Measurements from ENCODE around the gene IFNL4.
"Not testable (repeated sequence)": the region's sequence is repeated elsewhere in the genome, so short reads cannot be mapped to it uniquely, and the experiment has no call there.

Gene IFNL4

GRCh38 chr19:39218230-39219007, 30.2 kb downstream of the IFNL4 start:
- no peak for DNase-seq

GRCh38 chr19:39217094-39217493, 31.6 kb downstream of the IFNL4 start:
- no peak for DNase-seq

DNA sequence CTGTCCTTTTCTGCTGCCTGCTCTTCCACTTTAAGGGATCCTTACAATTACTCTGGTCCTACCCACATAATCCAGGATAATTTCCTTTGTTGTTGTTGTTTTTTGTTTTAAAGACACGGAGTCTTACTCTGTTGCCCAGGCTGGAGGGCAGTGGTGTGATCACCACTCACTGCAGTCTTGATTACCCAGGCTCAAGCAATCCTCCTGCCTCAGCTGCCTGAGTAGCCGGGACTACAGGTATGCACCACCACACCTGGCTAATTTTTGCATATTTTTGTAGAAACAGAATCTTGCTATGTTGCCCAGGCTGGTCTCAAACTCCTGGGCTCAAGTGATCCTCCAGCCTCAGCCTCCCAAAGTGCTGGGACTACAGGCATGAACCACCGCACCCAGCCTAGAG, 33.3 kb downstream of the IFNL4 start:
- DNase-seq, result not testable (repeated sequence)

DNA sequence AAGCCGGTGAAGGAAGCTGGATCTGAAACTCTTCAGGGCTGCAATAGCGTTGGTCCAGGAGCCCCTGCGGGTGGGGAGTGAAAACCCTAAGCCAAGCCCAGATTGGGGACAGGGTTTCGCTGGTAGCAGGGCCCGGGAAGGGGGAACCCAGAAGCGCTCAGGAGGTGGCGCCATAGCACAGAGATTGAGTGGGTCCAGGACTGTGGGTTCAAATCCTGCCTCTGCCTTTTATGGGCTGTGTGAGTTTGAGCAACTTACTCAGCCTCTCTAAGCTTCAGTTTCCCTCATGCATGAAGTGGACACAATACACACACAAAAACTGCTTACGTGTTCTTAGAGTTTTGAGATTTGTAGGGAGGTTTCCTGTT, 36.3 kb downstream of the IFNL4 start:
- DNase-seq, result no peak

DNA sequence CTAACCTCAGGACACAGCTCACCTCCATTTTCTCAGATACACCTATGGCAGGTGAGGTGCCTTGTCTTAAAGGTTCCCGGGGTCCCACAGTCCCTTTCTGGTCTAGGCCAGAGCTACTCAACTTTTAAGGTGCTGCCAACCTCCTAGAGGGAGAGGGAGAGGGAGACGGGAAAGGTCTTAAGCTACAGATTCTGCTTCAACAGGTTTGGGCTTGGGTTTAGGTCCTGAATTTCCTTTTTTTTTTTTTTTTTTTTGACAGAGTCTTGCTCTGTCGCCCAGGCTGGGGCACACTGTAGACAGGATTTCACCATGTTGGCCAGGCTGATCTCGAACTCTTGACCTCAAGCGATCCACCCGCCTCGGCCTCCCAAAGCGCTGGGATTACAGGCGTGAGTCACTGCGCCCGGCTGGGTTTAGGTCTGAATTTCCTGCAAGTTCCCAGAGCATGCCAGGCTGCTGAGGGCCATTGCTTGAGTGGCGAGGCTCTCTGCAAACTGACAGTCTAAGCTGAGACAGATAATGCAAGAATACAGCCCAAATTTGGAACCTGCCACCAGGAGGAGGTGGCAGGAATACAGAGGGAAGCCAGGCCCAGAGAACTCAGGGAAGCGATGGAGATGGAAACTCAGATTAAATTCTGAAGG, 36.8 kb downstream of the IFNL4 start:
- no peak for DNase-seq

GRCh38 chr19:39209196-39209595, 39.5 kb downstream of the IFNL4 start:
- no peak for DNase-seq

DNA sequence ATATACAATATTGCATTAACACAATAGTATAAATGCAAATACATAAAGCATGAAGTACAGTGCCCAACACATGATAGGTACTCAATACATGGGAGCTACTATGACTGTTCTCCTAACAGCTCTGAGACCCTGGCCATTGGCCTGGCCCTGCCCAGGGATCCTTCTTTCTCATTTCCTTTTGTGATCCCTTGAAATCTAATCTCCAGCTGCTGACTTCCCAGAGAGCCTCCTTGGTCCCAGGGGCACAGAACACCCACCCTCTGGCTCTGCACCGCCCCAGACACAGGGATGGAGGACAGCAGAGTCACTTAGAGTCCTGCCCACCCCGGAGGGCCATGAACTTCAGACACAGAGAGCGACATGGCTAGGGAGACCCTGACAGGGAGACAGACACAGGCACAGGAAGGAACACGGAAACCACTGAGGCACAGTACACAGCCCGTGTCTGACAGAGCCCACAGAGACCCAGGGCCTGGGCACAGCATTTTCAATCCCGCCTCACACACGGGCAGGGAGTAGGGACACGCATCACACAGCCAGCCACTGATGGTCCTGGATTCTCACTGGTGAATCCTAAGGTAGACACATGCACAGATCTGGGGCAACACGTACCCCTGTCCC, 40.4 kb downstream of the IFNL4 start:
- no peak for DNase-seq

DNA sequence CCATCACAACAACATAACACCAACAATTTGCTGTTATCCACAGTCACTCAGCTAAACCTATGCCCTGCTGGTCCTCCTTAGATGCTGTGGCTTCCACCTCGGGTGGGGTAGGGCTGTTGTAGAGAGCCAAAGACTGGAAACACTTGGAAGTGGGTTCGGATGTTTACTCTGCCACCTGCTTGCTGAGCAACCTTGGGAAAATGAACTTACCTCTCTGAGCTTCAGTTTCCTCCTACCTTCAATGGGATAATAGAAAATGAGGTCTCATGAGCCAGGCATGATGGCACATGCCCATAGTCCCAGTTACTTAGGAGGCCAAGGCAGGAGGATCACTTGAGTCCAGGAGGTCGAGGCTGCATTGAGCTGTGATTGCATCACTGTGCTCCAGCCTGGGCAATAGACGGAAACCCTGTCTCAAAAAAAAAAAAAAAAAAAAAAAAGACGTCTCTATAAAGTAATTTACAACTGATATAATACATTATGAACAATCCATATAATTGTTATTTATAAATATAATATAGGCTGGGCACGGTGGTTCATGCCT, 41.3 kb downstream of the IFNL4 start:
- no peak for DNase-seq

DNA sequence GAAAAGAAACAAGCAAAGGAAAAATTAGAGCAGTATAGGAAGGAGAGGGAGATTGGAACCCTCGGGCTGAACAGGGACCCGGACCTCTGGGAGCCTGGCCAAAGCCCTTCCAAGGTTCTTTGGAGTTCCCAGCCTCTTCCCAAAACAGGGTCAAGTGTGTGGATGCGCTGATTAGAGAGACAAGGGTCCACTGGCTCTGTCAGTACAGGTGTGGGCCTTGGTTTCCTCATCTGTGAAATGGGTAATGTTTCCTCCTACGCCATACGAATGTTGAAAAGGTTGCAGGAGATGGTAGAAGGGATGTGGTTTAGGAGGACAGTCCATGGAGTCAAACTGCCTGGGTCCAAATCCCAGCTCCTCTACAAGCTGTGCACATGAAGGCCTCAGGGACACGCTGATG, 42.5 kb downstream of the IFNL4 start:
- DNase-seq, result no peak

GRCh38 chr19:39205449-39205764, 43.2 kb downstream of the IFNL4 start:
- no peak for DNase-seq

GRCh38 chr19:39203372-39204341, 45.0 kb downstream of the IFNL4 start, which contains the start of gene SYCN:
SYCN (minus strand) TSS chr19:39204263; CDS start chr19:39204254, 9 bp downstream.
- DNase-seq, result no peak

DNA sequence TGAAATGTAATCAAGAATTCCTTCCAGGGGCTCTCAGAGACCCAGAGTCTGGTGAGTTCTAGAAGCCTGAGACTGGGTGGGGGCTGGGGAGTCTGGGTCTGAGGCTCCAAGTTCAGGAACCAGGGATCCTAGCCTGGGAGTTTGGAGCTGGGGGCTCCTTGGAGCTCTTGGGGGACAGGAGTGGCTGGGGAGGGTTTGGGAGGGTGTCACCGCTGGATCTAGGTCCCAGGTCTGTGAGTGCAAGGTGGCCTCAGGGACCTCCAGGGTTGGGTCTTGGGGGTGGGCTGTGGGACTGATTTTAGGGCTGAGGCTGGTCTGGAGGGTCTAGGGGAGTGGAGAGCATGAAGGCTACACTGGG, 45.7 kb downstream of the IFNL4 start:
- no peak for DNase-seq

DNA sequence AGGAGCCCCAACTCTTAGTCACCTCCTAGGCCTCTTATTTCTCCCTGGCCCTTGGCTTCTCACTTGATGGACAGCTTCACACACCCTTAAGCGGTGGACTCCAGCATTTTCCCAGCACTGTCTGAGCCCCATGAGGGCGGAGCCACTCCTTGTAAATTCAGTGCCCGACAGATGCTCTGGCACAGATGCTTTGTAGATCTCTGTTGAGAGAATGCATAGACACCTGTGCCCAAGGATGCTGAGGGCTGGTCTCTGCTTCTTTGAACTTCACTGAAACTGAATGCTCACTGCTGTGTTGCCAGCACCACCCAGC, 47.9 kb downstream of the IFNL4 start:
- no peak for DNase-seq

DNA sequence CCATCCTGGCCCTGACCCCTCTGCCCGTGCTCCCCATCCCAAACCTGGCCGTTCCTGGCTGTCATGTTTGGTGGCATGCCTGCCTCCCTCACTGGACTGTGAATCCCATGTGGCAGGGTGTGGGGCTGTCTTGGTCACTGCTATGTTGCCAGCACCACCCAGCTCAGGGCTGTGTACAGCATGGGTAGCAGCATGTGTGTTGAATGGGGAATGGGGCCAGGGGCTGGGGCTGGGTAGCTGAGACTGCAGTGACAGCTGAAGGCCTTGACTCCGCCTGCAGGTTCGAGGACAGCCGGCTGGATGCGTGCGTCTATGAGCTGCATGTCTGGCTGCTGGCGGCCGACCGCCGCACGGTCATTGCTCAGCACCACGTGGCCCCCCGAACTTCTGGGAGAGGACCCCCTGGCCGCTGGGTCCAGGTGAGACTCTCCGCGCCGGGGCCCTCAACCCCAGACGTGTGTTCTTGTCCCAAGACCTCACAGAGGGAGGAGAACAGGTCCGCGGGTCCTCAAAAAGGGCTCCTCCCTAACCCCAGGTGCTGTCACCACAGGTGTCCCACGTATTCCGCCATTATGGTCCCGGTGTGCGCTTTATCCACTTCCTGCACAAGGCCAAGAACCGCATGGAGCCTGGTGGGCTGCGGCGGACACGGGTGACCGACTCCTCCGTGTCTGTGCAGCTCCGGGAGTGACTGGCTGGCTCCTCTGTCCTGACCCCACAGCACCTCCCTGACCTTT, 48.4 kb downstream of the IFNL4 start:
- DNase-seq, result no peak

GRCh38 chr19:39199025-39199424, 49.6 kb downstream of the IFNL4 start:
- no peak for DNase-seq

GRCh38 chr19:39197808-39198207, 50.8 kb downstream of the IFNL4 start:
- DNase-seq, result no peak

DNA sequence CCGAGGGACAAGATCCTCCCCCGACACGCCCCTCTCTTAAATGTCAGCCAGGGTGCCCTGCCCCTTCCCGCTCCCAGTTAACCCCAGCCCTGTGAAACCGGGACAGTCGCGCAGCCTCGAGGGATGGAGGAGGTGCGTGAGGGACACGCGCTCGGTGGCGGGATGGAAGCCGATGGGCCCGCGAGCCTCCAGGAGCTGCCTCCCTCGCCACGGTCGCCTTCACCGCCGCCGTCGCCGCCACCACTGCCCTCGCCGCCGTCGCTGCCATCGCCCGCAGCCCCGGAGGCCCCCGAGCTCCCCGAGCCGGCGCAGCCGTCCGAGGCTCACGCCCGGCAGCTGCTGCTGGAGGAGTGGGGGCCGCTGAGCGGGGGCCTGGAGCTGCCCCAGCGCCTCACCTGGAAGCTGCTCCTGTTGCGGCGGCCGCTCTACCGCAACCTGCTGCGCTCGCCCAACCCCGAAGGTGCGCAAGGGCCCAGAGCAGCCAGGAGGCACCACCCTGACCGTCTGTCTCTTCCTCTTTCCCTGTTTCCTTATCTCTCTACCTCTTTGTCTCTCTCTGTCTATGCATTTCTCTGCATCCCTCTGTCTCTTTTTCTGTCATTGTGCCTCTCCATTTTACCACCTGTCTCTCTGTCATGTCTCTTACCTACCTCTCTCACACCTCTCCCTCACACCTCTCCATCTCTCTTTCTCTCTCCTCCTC, 51.6 kb downstream of the IFNL4 start, which contains the start of gene NCCRP1:
Gene NCCRP1, plus strand, starts transcription at position 105 of the 703 bp plus-strand sequence. Its CDS starts 19 bp downstream, at position 124.
- DNase-seq, result no peak

- DNase-seq, result no peak
Measured at GRCh38 chr19:39196320-39196719, 52.3 kb downstream of the IFNL4 start.
